NCI-H128 (cell line): ENCODE results near the gene DAPK3.
"Not testable (repeated sequence)": the region's sequence is repeated elsewhere in the genome, so short reads cannot be mapped to it uniquely, and the experiment has no call there.

ENCODE experiments used
- DNase-seq: peaks from one replicate; lab custom pipeline; 2025; ENCODE audit not compliant: unreplicated experiment; lab: John Stamatoyannopoulos, UW

DAPK3 gene

DNA sequence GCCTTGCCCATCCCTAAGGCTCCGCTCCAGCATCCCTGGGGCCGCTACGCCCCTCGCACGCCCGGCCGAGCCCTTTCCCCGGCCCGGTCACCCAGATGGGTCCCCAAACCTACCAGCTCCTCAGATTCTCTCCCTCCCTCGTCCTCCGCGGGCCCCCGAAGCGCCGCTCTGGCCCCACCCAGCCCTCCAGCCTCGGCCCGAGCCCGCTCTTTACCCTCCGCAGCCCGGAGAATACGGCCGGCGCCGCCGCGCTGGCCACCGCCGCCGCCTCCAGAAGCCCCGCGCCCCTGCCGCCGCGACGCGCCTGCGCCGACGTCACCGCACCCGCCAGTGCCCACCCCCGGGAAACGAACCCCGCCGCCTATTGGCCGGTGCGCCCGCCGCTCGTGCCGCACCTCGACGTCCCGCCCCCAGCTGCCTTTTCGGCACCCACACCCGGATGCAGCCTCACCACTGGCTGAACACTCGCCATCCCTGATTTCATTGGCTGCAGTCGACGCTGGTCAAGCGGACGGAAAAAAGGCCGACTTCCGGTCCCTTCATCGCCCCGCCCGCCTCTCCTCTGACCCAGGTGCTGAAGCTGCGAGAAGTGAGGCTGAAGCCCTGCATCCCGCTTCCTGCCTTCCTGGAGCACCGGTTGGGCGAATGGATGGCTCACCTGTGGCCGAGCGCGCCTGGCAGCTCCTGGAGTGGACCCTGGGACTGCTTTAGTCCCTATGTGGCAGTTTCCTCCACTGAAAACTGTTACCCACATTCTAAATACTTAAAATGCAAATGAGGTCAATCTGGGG, at the start of gene DAPK3:
Gene DAPK3, minus strand, starts transcription at position 292 of the 791 bp plus-strand sequence. CDS start 1,364 bp downstream, outside the sequence.
- DNase-seq: peak; percentile 96

DNA sequence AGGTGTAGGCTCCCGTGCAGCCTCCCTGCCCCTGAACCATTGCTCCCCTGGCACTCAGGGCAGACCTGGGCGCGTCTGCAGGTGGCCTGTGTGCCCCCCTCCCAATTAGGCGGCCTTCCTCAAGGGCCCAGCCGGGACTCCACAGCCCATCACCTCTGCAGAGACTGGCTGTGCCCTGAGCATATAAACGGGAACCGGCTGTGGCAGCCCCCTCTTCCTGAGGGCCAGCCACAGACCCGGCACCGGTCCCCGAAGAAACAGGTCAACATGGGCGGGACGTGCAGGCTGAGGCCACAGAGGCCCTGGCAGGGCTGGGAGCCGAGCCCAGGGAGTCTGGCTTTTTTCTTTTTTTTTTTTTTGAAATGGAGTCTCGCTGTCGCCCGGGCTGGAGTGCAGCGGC, 48.7 kb upstream of the DAPK3 start:
- no peak for DNase-seq

DNA sequence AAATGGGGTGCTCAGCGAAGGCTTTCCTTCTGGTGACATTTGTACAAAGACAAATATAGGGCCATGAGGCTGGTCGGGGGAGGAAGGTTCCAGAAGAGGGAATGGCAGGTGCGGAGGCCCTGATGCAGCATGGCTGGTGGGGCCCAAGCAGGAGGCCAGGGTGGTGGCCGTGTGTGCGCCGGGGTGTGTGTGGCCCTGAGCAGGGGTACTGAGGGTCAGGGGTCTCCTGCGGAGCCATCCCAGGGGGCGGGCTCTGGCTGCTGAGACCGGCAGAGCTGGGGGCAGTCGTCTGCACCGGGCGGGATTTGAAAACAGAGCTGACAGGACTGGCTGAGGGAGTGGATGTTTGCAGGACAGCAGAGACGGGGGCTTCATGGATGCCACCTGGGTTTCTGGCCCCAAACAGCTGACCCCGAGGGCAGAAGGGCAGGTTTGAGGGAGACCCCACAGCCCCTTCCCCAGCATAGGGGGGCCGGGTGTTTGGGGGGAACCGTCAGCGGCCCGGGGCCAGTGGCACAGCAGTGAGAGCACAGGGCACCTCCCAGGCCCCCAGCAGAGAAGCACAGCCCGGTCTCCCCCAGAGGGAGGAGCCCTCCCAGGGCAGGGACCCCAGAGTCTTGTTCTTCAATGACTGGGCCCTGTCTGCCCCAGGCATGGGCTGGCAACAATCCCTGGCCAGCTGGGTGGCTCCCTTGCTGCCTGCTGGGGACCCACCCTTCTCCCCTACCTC, 48.0 kb upstream of the DAPK3 start:
- DNase-seq: no peak

DNA sequence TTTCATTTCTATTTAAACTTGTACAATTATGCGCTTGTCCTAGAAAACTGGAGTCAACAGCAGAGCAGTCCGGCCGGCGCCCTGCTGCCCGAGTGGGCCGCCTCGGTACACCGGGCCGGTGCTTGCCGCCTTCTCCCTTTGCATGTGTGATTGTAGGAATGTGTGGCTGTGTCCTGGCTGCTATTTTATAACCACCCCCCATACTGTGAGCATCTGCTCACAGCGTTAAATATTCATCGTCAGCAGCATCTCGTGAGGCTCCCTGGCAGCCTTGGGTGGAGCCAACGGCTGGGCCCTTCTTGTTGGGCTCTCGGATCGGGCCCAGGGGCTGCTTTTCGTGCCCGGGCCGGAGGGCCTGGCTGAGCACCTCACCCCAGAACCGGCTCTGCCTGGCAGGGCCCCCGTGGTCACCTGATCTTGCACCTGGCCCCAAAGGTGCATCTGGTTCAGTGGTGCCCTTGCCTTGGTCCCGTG, 47.3 kb upstream of the DAPK3 start:
- no peak for DNase-seq

DNA sequence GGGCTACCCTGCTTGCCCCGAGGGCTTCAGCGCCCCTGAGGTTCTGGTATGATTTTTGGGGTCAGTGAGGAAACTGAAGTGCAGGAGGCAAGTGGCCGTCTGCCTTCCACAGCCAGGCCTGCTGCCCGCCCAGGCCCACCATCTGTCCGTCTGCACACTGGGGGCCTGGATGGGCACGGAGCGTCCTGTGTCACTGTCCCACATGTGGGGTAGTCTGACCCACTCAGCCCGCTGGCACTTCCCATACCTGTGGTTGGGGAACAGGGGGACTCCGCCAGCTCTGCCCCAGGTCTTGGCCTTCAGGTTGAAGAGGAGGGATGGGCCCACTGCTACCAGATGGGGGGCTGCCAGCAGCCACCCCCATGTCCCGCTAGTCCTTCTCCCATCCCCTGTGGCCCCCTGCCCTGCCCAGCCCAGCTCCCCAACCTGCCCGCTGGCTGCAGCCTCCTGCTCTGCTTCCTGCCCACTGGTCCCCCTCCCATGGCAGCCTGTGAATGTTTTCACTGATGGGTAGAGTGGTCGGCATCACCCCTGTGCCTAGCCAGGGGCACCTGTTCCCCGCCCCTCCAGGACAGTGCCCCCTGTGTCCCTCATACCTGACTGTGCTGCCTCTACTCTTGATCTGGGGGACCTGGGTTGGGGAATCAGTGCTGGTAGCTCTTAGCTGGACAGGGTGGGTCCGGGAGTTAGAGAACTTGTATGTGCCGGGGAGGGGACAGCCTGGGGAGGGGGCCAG, 46.2 kb upstream of the DAPK3 start:
- DNase-seq: no peak

DNA sequence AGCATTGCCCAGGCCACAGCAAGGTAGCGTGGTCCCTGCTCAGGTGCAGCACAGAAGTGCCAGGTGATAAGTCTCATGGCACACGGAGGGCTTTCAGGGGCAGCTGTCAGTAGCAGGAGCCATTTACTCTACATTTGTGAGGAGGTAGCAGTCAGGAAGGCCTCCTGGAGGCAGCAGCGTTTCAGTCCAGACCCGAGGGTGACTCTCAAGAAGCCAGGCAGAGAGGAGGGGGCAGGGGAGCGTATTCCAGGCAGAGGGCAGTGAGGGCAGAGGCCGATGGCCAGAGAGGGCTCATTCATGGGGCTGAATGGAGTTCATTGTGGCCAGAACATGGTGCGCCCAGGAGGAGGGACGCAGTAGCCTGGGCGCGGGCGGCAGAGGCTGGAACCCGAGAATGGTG, 45.6 kb upstream of the DAPK3 start:
- no peak for DNase-seq

DNA sequence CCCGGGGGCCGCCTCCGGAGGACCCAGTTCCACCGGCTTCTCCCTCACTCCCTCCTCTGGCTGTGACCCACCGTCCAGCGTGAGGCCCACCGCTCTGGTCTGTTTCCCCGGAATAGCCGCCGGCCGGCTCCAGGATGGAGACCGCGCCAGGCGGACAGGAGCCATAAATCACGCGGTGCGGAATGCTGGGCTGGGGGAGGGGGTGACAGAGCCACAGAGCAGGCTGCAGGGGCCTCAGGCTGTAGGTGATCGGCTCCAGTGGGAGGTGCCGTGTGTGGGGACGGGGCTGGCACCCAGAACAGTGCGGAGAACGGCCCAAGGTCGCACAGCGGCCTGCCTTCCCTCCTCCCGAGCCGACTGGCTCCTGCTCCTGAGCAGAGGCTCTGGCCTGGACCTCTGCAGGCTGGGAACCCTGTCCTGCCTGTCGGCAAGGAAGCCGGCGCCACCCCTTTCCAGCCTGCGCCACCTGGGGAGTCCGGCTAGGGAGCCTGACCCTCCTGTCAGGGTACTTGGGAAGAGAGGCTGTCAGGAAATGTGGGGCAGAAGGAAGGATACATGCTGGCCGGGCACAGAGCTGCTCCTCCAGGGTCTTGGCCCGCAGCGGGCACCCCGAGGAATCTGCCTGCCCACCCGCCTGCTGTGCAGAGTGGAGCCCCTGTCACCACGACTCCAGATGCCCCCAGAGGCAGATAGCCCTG, 45.0 kb upstream of the DAPK3 start:
- DNase-seq: no peak

DNA sequence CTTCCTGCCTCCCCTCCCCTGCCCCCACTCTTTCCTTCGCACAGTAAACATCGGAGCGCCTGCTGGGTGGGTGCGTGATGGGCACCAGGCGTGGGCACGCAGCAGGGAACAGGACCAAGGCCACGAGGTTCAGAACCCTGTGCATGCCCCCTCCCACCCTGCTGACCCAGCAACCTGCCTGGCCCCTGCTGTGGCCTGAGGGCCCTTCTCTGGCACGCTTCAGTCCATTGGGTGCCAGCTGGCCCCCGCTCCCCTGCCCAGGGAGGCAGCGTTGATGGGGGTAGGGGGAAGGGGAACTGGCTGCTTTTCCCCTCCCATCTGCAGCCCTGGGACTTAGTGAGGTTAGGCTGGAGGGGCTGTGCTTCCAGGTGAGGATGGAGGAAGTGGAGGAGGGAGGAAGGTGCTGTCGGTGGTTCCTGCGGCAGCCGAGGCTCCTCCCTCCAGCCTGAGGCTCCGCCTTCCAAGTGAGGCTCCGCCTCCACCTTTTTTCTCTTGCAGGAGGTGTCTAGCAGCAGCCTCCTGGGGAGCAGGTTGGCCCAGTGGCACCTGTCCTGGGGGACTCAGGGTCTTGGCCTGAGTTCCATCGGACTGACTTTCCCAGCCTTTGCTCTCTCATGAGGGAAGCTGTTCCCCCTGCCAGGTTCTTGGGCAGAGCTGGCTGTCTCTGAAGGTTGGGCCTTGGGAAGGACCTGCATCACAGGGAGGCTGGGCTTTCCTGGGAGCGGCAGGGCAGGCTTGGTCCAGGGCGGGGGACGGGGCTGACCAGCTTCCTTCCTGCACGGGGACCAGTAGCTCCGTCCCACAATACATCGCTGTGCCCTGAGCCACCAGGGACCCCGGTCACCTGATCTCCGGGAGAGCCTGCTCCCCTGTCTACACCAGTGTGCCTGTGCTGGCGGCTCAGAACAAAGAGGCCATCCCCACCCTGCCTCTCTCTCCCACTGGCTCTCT, 43.9 kb upstream of the DAPK3 start:
- no peak for DNase-seq

DNA sequence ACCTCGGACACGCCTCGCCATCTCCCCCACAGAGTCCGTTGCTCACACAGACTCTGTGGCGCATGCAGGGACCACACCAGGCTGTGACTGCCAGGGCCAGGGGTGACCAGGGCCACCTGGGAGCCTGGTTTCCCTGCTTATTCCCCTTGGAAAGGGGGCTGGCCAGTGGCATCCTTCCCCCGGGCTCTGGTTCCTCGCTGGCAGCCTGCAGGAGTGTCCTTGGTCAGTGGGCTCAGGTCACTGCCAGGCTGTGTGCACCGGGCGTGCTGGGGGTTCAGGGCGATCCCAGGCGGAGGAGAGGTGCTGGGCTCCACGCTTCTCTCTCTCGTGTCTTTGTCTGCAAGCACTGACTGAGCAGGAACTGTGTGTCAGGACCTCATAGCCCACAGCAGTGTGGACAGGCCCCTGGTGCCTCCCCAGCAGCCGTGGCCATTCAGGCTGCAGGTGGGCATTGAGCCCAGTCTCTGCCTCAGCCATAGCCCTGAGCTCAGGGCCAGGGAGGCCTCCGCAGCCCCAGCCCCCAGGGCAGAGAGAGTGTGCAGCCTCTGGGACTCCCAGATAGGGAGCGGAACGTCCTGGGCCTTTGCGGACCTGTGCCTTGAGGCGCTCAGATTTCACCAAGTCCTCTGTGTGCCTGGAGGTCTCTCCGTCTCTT, 43.1 kb upstream of the DAPK3 start:
- no peak for DNase-seq

DNA sequence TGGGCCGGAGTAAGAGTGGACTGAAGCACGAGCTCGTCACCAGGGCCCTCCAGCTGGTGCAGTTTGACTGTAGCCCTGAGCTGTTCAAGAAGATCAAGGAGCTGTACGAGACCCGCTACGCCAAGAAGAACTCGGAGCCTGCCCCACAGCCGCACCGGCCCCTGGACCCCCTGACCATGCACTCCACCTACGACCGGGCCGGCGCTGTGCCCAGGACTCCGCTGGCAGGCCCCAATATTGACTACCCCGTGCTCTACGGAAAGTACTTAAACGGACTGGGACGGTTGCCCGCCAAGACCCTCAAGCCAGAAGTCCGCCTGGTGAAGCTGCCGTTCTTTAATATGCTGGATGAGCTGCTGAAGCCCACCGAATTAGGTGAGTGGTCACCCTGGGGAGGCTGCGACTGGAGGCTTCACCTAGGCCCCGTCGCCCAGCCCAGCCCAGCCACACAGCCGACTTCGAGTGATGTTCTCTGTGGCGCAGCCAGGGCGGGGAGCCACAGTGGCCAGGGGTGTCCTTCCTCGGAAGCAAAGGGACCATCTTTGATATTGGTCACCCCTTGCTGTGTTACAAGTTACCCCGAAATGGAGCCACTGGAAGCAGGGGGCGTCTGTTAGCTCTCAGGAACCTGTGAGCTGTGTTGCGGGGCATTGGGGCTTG, 42.2 kb upstream of the DAPK3 start:
- DNase-seq: no peak

DNA sequence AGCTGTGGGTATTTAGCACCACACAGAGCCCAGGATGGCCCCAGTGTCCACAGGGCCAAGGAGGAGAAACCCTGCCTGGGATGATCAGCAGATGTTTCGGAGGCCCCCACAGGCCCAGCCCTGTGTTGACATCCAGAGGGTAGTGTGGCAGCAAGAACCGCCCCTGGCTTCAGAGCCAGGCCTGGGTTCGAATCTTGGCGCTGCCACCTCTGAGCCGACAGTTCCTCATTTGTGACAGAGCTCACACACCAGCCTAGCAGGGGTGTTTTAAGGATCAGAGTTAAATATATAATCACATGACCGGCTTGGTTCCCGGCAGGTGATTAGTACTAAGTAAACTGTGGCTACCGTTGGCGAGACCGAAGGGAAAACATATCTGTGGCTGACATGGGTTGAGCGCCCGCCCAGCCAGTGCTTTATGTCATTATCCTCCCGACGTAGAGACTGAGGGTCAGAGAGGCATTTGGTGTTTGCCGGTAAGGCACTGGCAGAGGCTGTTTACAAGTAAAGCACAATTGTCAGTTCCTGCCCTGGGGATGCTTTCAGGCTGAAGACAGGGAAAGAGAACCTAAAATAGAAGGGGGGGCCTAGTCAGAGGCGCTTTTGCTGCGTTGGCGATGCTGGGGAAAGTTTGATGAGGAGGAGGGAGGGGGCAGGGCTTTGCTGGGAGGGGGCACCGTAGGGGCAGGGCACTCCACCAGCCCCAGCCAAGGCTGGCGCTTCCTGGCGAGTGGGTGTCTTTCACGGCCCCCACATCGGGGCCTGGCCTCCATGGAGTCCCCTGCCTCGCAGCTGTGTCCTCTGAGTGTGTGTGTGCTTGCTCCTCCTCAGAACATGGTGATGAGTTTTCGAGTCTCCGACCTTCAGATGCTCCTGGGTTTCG, 41.4 kb upstream of the DAPK3 start:
- DNase-seq: no peak

DNA sequence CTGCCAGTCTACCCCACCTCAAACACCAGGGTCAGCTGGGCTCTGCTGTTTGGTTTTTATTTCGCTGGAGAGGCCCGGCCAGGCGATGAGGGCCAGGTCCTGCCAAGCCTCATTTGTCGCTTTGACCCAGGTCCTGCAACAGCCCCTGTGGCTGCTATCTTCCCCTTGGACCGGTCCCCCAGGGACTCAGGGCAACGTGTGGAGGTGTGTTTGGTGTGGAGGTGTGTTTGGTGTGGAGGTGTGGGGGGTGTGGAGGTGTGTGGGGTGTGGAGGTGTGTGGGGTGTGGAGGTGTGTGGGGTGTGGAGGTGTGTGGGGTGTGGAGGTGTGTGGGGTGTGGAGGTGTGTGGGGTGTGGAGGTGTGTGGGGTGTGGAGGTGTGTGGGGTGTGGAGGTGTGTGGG, 40.5 kb upstream of the DAPK3 start:
- DNase-seq: not testable (repeated sequence)

DNA sequence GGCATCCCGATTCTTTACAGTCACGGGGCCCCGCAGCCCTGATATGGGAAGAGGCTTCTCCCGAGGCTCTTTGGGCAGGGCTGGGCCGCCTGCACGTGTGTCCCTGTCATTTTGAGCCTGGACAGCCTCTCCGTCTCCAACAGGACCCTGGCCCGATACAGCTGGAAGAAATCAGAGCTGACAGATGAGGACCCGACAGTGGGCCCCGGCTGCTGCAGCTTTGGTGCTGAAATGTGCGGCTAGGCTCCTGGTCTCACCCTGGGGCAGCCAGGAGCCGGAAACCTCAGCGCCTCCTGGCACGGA, 39.9 kb upstream of the DAPK3 start:
- no peak for DNase-seq

DNA sequence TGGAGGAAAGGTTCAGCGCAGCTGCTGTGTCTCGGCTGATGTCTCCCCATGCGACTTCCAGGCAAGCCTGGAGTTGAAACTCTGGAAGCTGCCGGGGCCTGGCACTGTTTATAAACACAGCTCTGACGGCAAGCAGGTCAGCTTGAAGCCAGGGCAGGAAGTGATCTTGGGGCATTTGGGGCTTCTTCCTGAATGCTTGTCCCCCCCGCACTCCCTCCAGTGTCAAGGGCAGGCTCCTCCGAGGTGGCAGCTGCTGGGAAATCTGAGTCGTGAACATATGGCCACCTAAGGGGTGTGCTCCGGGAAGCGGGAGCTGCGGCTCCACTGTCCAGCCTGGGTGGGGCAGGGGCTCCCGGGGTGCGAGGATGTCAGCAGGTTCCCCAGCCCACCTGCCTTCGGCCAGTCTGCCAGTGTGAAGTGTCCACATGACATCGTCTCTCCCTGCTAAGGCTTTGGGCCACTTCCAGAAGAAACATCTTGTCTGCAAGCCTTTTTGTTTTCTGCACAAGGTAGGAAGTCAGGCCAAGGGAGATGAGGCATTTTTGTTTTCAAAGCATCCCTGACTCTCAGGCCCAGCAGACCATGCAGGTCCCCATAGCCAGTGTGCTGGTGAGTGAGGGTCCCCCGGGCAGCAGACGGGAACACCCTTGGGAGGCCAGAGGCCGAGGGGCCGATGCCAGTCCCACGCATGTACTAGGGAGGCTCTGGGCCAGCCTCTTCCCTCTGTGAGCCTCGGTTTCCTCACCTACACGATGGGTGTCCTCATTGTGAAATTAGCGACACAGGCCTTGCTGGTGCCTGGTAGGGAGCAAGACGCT, 39.3 kb upstream of the DAPK3 start:
- no peak for DNase-seq

DNA sequence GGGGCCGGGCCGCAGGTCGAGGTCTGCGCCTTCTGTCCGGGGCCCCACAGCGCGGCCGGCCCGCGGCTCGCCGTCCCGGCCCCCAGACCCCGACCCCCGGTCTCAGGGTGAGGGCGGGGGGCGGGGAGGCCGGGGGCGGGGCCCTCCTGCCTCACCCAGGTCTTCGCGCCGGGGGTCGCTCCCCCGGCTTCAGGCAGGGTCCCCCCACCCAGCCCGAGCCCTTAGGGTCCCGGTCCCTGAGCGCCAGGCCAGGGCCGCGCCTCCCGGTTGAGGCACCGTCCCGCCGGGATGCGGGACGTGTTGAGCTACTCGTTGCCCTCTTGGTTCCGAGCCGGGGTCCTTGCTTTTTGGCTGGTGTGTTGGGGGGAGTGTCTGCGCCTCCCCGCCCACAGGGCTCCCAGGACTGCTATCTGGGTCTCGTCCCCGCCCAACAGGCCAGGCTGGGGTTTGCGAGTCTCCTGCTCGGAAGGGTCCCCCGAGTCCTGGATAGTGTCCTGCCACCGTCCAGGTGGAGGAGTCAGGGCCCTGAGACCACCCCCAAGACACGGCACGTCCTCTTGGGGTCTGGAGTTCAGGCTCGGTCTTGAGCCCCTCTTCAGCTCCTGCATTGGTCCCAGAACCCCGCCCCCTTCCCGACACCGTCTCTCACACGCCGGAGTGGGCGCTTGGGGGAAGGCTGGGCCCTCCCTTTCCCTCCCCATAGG, 37.1 kb upstream of the DAPK3 start:
- no peak for DNase-seq

DNA sequence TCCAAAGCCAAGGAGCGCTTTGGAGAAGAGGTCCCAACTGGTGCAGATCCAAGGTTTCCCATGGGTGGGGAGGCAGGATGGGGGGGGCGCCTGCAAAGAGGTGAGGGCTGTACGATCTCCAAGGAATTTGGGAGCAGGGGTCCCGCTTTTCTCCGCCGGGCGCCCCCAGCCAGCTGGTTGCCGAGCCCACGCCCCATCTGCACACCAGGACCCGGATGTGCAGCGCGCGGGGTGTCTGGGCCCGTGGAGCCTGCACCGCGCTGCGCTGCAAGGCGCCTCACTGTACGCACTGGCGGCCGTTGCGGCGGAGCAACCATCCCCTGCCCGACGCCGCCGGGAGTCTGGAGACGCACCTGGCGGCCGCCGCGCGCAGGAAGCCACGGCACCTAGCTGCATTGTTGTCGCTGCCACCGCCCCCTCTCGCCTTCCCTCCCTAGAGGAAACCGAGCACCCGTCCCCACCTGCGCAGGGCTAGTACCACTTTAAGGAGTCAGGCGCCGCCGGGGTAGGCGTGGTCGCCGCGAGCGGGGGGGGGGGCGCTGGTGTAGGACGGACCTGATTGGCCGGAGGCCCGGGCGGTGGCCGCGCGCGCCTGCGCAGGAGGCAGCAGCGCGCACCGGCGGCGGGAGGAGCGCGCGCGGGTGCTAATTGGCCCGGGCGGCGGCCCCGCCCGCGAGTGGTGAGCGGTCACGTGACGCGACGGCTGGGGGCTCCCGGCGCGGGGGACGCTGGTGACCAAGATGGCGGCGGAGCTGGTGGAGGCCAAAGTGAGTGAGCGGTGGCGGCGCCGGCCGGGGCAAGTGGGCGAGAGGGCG, 36.3 kb upstream of the DAPK3 start, which contains the start of gene PIAS4:
Gene PIAS4, plus strand, starts transcription at position 716 of the 815 bp plus-strand sequence. Its CDS starts 25 bp downstream, at position 741.
- DNase-seq: peak; percentile 93
